ENCODE measurements around the gene SHH.

The SHH gene

GRCh38 chr7:155762655-155763054, 49.6 kb downstream of the SHH start:
- Histone ChIP-seq H3K4me1 (peaks cover 77% of the 10 kb centered on the region), H3K4me3 (no peak overlapping the region), H3K9me3 (peaks cover 31% of the 10 kb centered on the region), H3K27ac (peak overlapping the region; percentile 87), H3K27me3 (no peaks in the 10 kb centered on the region), H3K36me3 (peaks cover 64% of the 10 kb centered on the region), H3K4me2 (peak overlapping the region; percentile 92), H4K20me1 (peaks cover 69% of the 10 kb centered on the region), H3K9ac (peak overlapping the region; percentile 9; the same call in 1 of the 2 replicates)
- no peak for TF ChIP-seq Cebpa-rat (IDR thresholded peaks at IDR 0.05)

GRCh38 chr7:155762036-155762435, 50.2 kb downstream of the SHH start:
- TF ChIP-seq Cebpa-rat (IDR thresholded peaks at IDR 0.05) = no peak
- H3K4me1 ChIP-seq = peaks cover 71% of the 10 kb centered on the region
- no peak overlapping the region for H3K4me3 ChIP-seq
- peaks cover 73% of the 10 kb centered on the region for H4K20me1 ChIP-seq
- H3K36me3 ChIP-seq = peaks cover 64% of the 10 kb centered on the region
- peaks cover 36% of the 10 kb centered on the region for H3K9me3 ChIP-seq
- H3K9ac ChIP-seq = peak overlapping the region; percentile 9; the same call in 1 of the 2 replicates
- H3K4me2 ChIP-seq = peak overlapping the region; percentile 92
- peak overlapping the region; percentile 87 for H3K27ac ChIP-seq
- H3K27me3 ChIP-seq = no peaks in the 10 kb centered on the region

- Histone ChIP-seq H3K27me3 (no peaks in the 10 kb centered on the region), H4K20me1 (peaks cover 82% of the 10 kb centered on the region), H3K9me3 (peaks cover 42% of the 10 kb centered on the region), H3K27ac (no peak overlapping the region), H3K4me3 (no peak overlapping the region), H3K4me1 (peaks cover 64% of the 10 kb centered on the region), H3K4me2 (peak overlapping the region; percentile 92), H3K36me3 (peaks cover 66% of the 10 kb centered on the region), H3K9ac (no peak overlapping the region)
- peak; percentile 51; the same call in 1 of the 2 replicates for TF ChIP-seq Cebpa-rat (IDR thresholded peaks at IDR 0.05)
Observed at GRCh38 chr7:155761162-155761561, 51.1 kb downstream of the SHH start.

- Histone ChIP-seq H3K4me1 (peaks cover 51% of the 10 kb centered on the region), H4K20me1 (peaks cover 84% of the 10 kb centered on the region), H3K9ac (no peak overlapping the region), H3K4me3 (no peak overlapping the region), H3K27me3 (no peaks in the 10 kb centered on the region), H3K4me2 (no peak overlapping the region), H3K36me3 (peaks cover 61% of the 10 kb centered on the region), H3K27ac (no peak overlapping the region), H3K9me3 (peaks cover 42% of the 10 kb centered on the region)
- TF ChIP-seq Cebpa-rat (IDR thresholded peaks at IDR 0.05) = no peak
Observed at GRCh38 chr7:155759740-155760430, 52.4 kb downstream of the SHH start.

- Histone ChIP-seq H3K4me2 (no peak overlapping the region), H3K9me3 (peaks cover 42% of the 10 kb centered on the region), H3K36me3 (peaks cover 76% of the 10 kb centered on the region), H3K4me1 (peaks cover 36% of the 10 kb centered on the region), H3K27me3 (no peaks in the 10 kb centered on the region), H3K27ac (no peak overlapping the region), H3K9ac (no peak overlapping the region), H4K20me1 (peaks cover 84% of the 10 kb centered on the region), H3K4me3 (no peak overlapping the region)
- no peak for TF ChIP-seq Cebpa-rat (IDR thresholded peaks at IDR 0.05)
Observed at GRCh38 chr7:155758348-155758747, 53.9 kb downstream of the SHH start.

- no peak overlapping the region for H3K4me3 ChIP-seq
- no peak overlapping the region for H3K9ac ChIP-seq
- H4K20me1 ChIP-seq = peaks cover 84% of the 10 kb centered on the region
- H3K27ac ChIP-seq = no peak overlapping the region
- H3K27me3 ChIP-seq = no peaks in the 10 kb centered on the region
- H3K4me1 ChIP-seq = peaks cover 15% of the 10 kb centered on the region
- H3K36me3 ChIP-seq = peaks cover 91% of the 10 kb centered on the region
- peaks cover 42% of the 10 kb centered on the region for H3K9me3 ChIP-seq
- no peak for TF ChIP-seq Cebpa-rat (IDR thresholded peaks at IDR 0.05)
- H3K4me2 ChIP-seq = no peak overlapping the region
Observed at GRCh38 chr7:155756322-155756721, 55.9 kb downstream of the SHH start.

GRCh38 chr7:155755026-155755425, 57.2 kb downstream of the SHH start:
- H3K4me1 ChIP-seq = 0 out of 2 replicates have a peak, but pooled peaks cover 3% of the 10 kb centered on the region
- no peaks in the 10 kb centered on the region for H3K27me3 ChIP-seq
- no peak for TF ChIP-seq Cebpa-rat (IDR thresholded peaks at IDR 0.05)
- H3K4me2 ChIP-seq = no peak overlapping the region
- H4K20me1 ChIP-seq = peaks cover 89% of the 10 kb centered on the region
- peaks cover 86% of the 10 kb centered on the region for H3K36me3 ChIP-seq
- no peak overlapping the region for H3K27ac ChIP-seq
- no peak overlapping the region for H3K4me3 ChIP-seq
- H3K9ac ChIP-seq = no peak overlapping the region
- H3K9me3 ChIP-seq = peaks cover 30% of the 10 kb centered on the region

- no peak overlapping the region for H3K27ac ChIP-seq
- H4K20me1 ChIP-seq = peaks cover 97% of the 10 kb centered on the region
- H3K4me2 ChIP-seq = no peak overlapping the region
- no peaks in the 10 kb centered on the region for H3K27me3 ChIP-seq
- H3K4me3 ChIP-seq = no peak overlapping the region
- no peak for TF ChIP-seq Cebpa-rat (IDR thresholded peaks at IDR 0.05)
- peaks cover 83% of the 10 kb centered on the region for H3K36me3 ChIP-seq
- no peak overlapping the region for H3K9ac ChIP-seq
- H3K4me1 ChIP-seq = no peaks in the 10 kb centered on the region
- H3K9me3 ChIP-seq = peaks cover 24% of the 10 kb centered on the region
Observed at GRCh38 chr7:155754165-155754564, 58.1 kb downstream of the SHH start.

GRCh38 chr7:155753446-155753965, 58.8 kb downstream of the SHH start:
- H4K20me1 ChIP-seq = peaks cover 100% of the 10 kb centered on the region
- no peaks in the 10 kb centered on the region for H3K27me3 ChIP-seq
- H3K9ac ChIP-seq = no peak overlapping the region
- no peak overlapping the region for H3K4me2 ChIP-seq
- no peak overlapping the region for H3K27ac ChIP-seq
- peaks cover 83% of the 10 kb centered on the region for H3K36me3 ChIP-seq
- no peak for TF ChIP-seq Cebpa-rat (IDR thresholded peaks at IDR 0.05)
- no peaks in the 10 kb centered on the region for H3K4me1 ChIP-seq
- peaks cover 19% of the 10 kb centered on the region for H3K9me3 ChIP-seq
- H3K4me3 ChIP-seq = no peak overlapping the region

- Histone ChIP-seq H3K4me3 (no peak overlapping the region), H3K36me3 (peaks cover 83% of the 10 kb centered on the region), H3K4me1 (no peaks in the 10 kb centered on the region), H3K27ac (no peak overlapping the region), H3K9me3 (peaks cover 13% of the 10 kb centered on the region), H3K9ac (no peak overlapping the region), H3K4me2 (no peak overlapping the region), H4K20me1 (peaks cover 100% of the 10 kb centered on the region), H3K27me3 (no peaks in the 10 kb centered on the region)
- no peak for TF ChIP-seq Cebpa-rat (IDR thresholded peaks at IDR 0.05)
Observed at GRCh38 chr7:155752756-155753445, 59.4 kb downstream of the SHH start.

Measured in BLaER1 (cell line).